Smooth muscle cell (in vitro differentiated cells): ENCODE data around the gene ANKRD13B. TPM values are rescaled to one million over a fixed set of nuclear protein-coding genes. Genes with fewer than 3 reads are reported as not detected.

ENCODE experiments used
- DNase-seq: peaks from one replicate; lab custom pipeline; 2025; ENCODE audit not compliant: unreplicated experiment; lab: John Stamatoyannopoulos, UW
- H2AFZ ChIP-seq: fragments of 200-600 bp; sonication (generic); 2 replicates; pipeline ENCODE4 v1.6.0; 2016; ENCODE audit warnings: antibody characterized with exemption, low read depth, mild to moderate bottlenecking
- H3F3A ChIP-seq: fragments of 200-600 bp; sonication (generic); 2 replicates; pipeline ENCODE4 v1.6.0; 2017; ENCODE audit warnings: antibody characterized with exemption, low read depth
- H3K27ac ChIP-seq: fragments of 200-600 bp; sonication (generic); 2 replicates; pipeline ENCODE4 v1.5.1; 2016; ENCODE audit warnings: low read depth, mild to moderate bottlenecking
- H3K27me3 ChIP-seq: fragments of 200-600 bp; sonication (generic); 2 replicates; pipeline ENCODE4 v1.6.1; 2016; ENCODE audit warnings: low read depth, mild to moderate bottlenecking
- H3K36me3 ChIP-seq: fragments of 200-600 bp; sonication (generic); 2 replicates; pipeline ENCODE4 v1.5.1; 2016; ENCODE audit warnings: low read depth
- H3K4me1 ChIP-seq: fragments of 200-600 bp; sonication (generic); 2 replicates; pipeline ENCODE4 v1.5.1; 2016; ENCODE audit warnings: low read depth
- H3K4me2 ChIP-seq: fragments of 200-600 bp; sonication (generic); 2 replicates; pipeline ENCODE4 v1.6.0; 2016; ENCODE audit warnings: mild to moderate bottlenecking
- H3K4me3 ChIP-seq: fragments of 200-600 bp; sonication (generic); 2 replicates; pipeline ENCODE4 v1.5.1; 2016; ENCODE audit warnings: mild to moderate bottlenecking
- H3K79me2 ChIP-seq: fragments of 200-600 bp; sonication (generic); 2 replicates; pipeline ENCODE4 v1.6.0; 2016; ENCODE audit warnings: low read depth, mild to moderate bottlenecking
- H3K9ac ChIP-seq: fragments of 200-600 bp; sonication (generic); 2 replicates; pipeline ENCODE4 v1.6.0; 2016; ENCODE audit warnings: low read depth
- H3K9me3 ChIP-seq: fragments of 200-600 bp; sonication (generic); replicated peaks from 2 replicates; pipeline ENCODE4 v1.5.1; 2016; ENCODE audit warnings: low read depth
- H4K20me1 ChIP-seq: fragments of 200-600 bp; sonication (generic); 2 replicates; pipeline ENCODE4 v1.6.0; 2016; ENCODE audit warnings: low read depth
- CTCF ChIP-seq: fragments of 200-600 bp; sonication (generic); IDR thresholded peaks from 2 replicates; pipeline ENCODE4 v1.5.1; 2017; ENCODE audit warnings: borderline replicate concordance, mild to moderate bottlenecking, antibody characterized with exemption; ENCODE audit not compliant: insufficient read depth, poor library complexity, severe bottlenecking
- WGBS: methylation state at CpG from one replicate; pipeline ENCODE4 v1.1.7; 2016; ENCODE audit warnings: low lambda C conversion rate; 5-methylcytosine and 5-hydroxymethylcytosine counted together
- polyA plus RNA-seq: library from polyadenylated mRNA; unstranded; fragments of >200 nt; fragmentation: Nextera tagmentation; extraction: Ambion mirVana; gene quantifications from 2 replicates; pipeline ENCODE4 v1.2.1, GENCODE V29; 2016
- total RNA-seq: library from RNA; depleted of rRNA; stranded (reverse); fragments of >200 nt; gene quantifications from 2 replicates; pipeline ENCODE4 v1.2.3, GENCODE V29; 2014

The ANKRD13B gene
- total and polyA plus RNA-seq, 2 experiments from 2014 or later, result 3.6 to 6.8 TPM

GRCh38 chr17:29588017-29588561, 4.8 kb upstream of the ANKRD13B start:
- no peak overlapping the region for H3K27ac ChIP-seq
- H4K20me1 ChIP-seq, result peaks cover 58% of the 10 kb centered on the region
- H3K4me3 ChIP-seq, result peak overlapping the region; percentile 58
- H3K79me2 ChIP-seq, result peaks cover 45% of the 10 kb centered on the region
- H3K4me1 ChIP-seq, result peaks cover 42% of the 10 kb centered on the region
- no peaks in the 10 kb centered on the region for H3K9me3 ChIP-seq
- H2AFZ ChIP-seq, result no peak overlapping the region
- peaks cover 6% of the 10 kb centered on the region for H3F3A ChIP-seq
- no peaks in the 10 kb centered on the region for H3K36me3 ChIP-seq
- peak overlapping the region; percentile 23 for H3K9ac ChIP-seq
- TF ChIP-seq CTCF, result no peak
- H3K27me3 ChIP-seq, result no peaks in the 10 kb centered on the region
- no peak for DNase-seq
- H3K4me2 ChIP-seq, result peak overlapping the region; percentile 89
- WGBS, result 44% methylated on average over 8 of the region's 8 CpGs

- Histone ChIP-seq H3K79me2 (peaks cover 39% of the 10 kb centered on the region), H3K4me3 (peak overlapping the region; percentile 58), H3K27ac (no peak overlapping the region), H3K9me3 (no peaks in the 10 kb centered on the region), H3K4me1 (peaks cover 43% of the 10 kb centered on the region), H3K4me2 (peak overlapping the region; percentile 89), H4K20me1 (peaks cover 52% of the 10 kb centered on the region), H3F3A (peaks cover 6% of the 10 kb centered on the region), H3K36me3 (no peaks in the 10 kb centered on the region), H3K9ac (peak overlapping the region; percentile 23), H2AFZ (no peak overlapping the region), H3K27me3 (no peaks in the 10 kb centered on the region)
- 3% methylated on average over 30 of the region's 72 CpGs for WGBS
- DNase-seq, result no peak
- no peak for TF ChIP-seq CTCF
These were observed 4.1 kb upstream of the ANKRD13B start for GRCh38 chr17:29588562-29589411.

GRCh38 chr17:29589524-29590410, 3.2 kb upstream of the ANKRD13B start, which contains the start of gene GIT1:
GIT1 (minus strand) TSS chr17:29589648; CDS start chr17:29589378, 270 bp downstream.
- peaks cover 46% of the 10 kb centered on the region for H4K20me1 ChIP-seq

More at GRCh38 chr17:29589524-29590410, 3.2 kb upstream of the ANKRD13B start, which contains the start of gene GIT1:
- Histone ChIP-seq H3K9me3 (no peaks in the 10 kb centered on the region), H3K9ac (peak within 1 kb of the TSS; percentile 23), H2AFZ (no peak within 1 kb of the TSS), H3K4me3 (peak within 1 kb of the TSS; percentile 58), H3K36me3 (no peaks in the 10 kb centered on the region), H3K27me3 (no peaks in the 10 kb centered on the region), H3K4me2 (peak within 1 kb of the TSS; percentile 92), H3K79me2 (peaks cover 29% of the 10 kb centered on the region), H3F3A (peaks cover 6% of the 10 kb centered on the region), H3K27ac (peak within 1 kb of the TSS; percentile 7), H3K4me1 (peaks cover 44% of the 10 kb centered on the region)
- peak; percentile 35 for DNase-seq
- no peak for TF ChIP-seq CTCF
- 26% methylated on average over 20 of the region's 70 CpGs for WGBS
